Trophoblast cell (in vitro differentiated cells and primary cell): ENCODE results near the gene STARD4.

Source experiments
- DNase-seq, 2 donors: peaks; one replicate each; pipeline ENCODE4 v3.0.0-alpha.2; 2016
- H2AFZ ChIP-seq: 2 replicates; pipeline ENCODE4 v1.6.1; 2013; ENCODE audit warnings: low read length, moderate library complexity, mild to moderate bottlenecking; ENCODE audit not compliant: insufficient read depth, poor library complexity
- H2AK5ac ChIP-seq: 2 replicates; pipeline ENCODE4 v1.6.1; 2013; ENCODE audit warnings: mild to moderate bottlenecking, low read length
- H2BK120ac ChIP-seq: 2 replicates; pipeline ENCODE4 v1.6.1; 2013; ENCODE audit warnings: low read length, mild to moderate bottlenecking, moderate library complexity; ENCODE audit not compliant: insufficient read depth, poor library complexity
- H2BK12ac ChIP-seq: 2 replicates; pipeline ENCODE4 v1.6.1; 2013; ENCODE audit warnings: mild to moderate bottlenecking, low read length, moderate library complexity
- H2BK5ac ChIP-seq: 2 replicates; pipeline ENCODE4 v1.6.1; 2013; ENCODE audit warnings: low read length, low read depth, moderate library complexity, mild to moderate bottlenecking; ENCODE audit not compliant: poor library complexity
- H3K14ac ChIP-seq: 2 replicates; pipeline ENCODE4 v1.6.1; 2013; ENCODE audit warnings: mild to moderate bottlenecking, low read length
- H3K18ac ChIP-seq: 2 replicates; pipeline ENCODE4 v1.6.1; 2013; ENCODE audit warnings: mild to moderate bottlenecking, low read length
- H3K23ac ChIP-seq: 2 replicates; pipeline ENCODE4 v1.6.1; 2013; ENCODE audit warnings: low read length
- H3K27ac ChIP-seq: 2 replicates; pipeline ENCODE4 v1.5.1; 2013; ENCODE audit warnings: low read depth, mild to moderate bottlenecking, inconsistent platforms, low read length, moderate library complexity
- H3K27me3 ChIP-seq: 2 replicates; pipeline ENCODE4 v1.6.1; 2013; ENCODE audit warnings: inconsistent platforms, mild to moderate bottlenecking, low read length, moderate library complexity; ENCODE audit not compliant: insufficient read depth
- H3K36me3 ChIP-seq, 2 experiments: 1 replicate in 1 of 2; 2 replicates in 1 of 2; pipeline ENCODE4 v1.6.1; 2013; ENCODE audit warnings: low read length in 2 of 2, mild to moderate bottlenecking in 2 of 2, moderate library complexity in 1 of 2; ENCODE audit not compliant: insufficient read depth in 2 of 2, control insufficient read depth in 1 of 2
- H3K4ac ChIP-seq: 2 replicates; pipeline ENCODE4 v1.6.1; 2013; ENCODE audit warnings: low read depth, mild to moderate bottlenecking, low read length, moderate library complexity
- H3K4me1 ChIP-seq, 2 experiments: 1 replicate in 1 of 2; 2 replicates in 1 of 2; pipeline ENCODE4 v1.6.1; 2013; ENCODE audit warnings: low read length in 2 of 2, mild to moderate bottlenecking in 2 of 2, moderate library complexity in 1 of 2; ENCODE audit not compliant: insufficient read depth in 2 of 2, control insufficient read depth in 1 of 2
- H3K4me2 ChIP-seq: 2 replicates; pipeline ENCODE4 v1.6.1; 2013; ENCODE audit warnings: inconsistent platforms, mild to moderate bottlenecking, low read length, moderate library complexity
- H3K4me3 ChIP-seq: 2 replicates; pipeline ENCODE4 v1.5.1; 2013; ENCODE audit warnings: mild to moderate bottlenecking, low read depth, low read length, inconsistent platforms
- H3K79me1 ChIP-seq: one replicate; pipeline ENCODE4 v1.6.1; 2013; ENCODE audit warnings: low read length
- H3K79me2 ChIP-seq: 2 replicates; pipeline ENCODE4 v1.6.1; 2013; ENCODE audit warnings: low read length, mild to moderate bottlenecking; ENCODE audit not compliant: control insufficient read depth, insufficient read depth, poor library complexity
- H3K9ac ChIP-seq: 2 replicates; pipeline ENCODE4 v1.6.1; 2013; ENCODE audit warnings: mild to moderate bottlenecking, low read length
- H3K9me3 ChIP-seq: 2 replicates; pipeline ENCODE4 v1.6.1; 2013; ENCODE audit warnings: low read depth, mild to moderate bottlenecking, control low read depth, inconsistent platforms, low read length; ENCODE audit not compliant: insufficient read depth
- H4K12ac ChIP-seq: 2 replicates; pipeline ENCODE4 v1.6.1; 2013; ENCODE audit warnings: low read depth, mild to moderate bottlenecking, low read length, moderate library complexity
- H4K8ac ChIP-seq: 2 replicates; pipeline ENCODE4 v1.6.1; 2013; ENCODE audit warnings: low read depth, mild to moderate bottlenecking, low read length, moderate library complexity
- H4K91ac ChIP-seq: one replicate; pipeline ENCODE4 v1.6.1; 2013; ENCODE audit warnings: low read depth, mild to moderate bottlenecking, low read length, moderate library complexity
- WGBS: extraction: QIAGEN DNeasy Blood & Tissue Kit; methylation state at CpG from one replicate; pipeline ENCODE4 v1.1.7; 2013; ENCODE audit warnings: missing lambda C conversion rate; ENCODE audit not compliant: insufficient read length, insufficient coverage; ENCODE audit errors: extremely low coverage; 5-methylcytosine and 5-hydroxymethylcytosine counted together

STARD4 gene

GRCh38 chr5:111486926-111487325, 25.4 kb downstream of the STARD4 start:
- Histone ChIP-seq H3K9me3 (no peaks in the 10 kb centered on the region), H3K27me3 (no peaks in the 10 kb centered on the region), H3K9ac (no peak overlapping the region), H2AFZ (no peak overlapping the region), H3K36me3 (no peaks in the 10 kb centered on the region), H3K14ac (no peak overlapping the region), H3K79me1 (no peaks in the 10 kb centered on the region), H2BK12ac (no peak overlapping the region), H3K27ac (no peak overlapping the region), H3K18ac (no peak overlapping the region), H3K4me3 (no peak overlapping the region), H3K79me2 (no peaks in the 10 kb centered on the region), H4K91ac (no peak overlapping the region), H3K4ac (no peak overlapping the region), H3K4me1 (no peaks in the 10 kb centered on the region), H3K23ac (no peak overlapping the region), H2BK120ac (no peak overlapping the region), H2BK5ac (no peak overlapping the region), H4K12ac (no peak overlapping the region), H3K4me2 (no peak overlapping the region), H4K8ac (no peak overlapping the region), H2AK5ac (no peak overlapping the region)
- peak in 1 of 2 donors; percentile 50 for DNase-seq

DNA sequence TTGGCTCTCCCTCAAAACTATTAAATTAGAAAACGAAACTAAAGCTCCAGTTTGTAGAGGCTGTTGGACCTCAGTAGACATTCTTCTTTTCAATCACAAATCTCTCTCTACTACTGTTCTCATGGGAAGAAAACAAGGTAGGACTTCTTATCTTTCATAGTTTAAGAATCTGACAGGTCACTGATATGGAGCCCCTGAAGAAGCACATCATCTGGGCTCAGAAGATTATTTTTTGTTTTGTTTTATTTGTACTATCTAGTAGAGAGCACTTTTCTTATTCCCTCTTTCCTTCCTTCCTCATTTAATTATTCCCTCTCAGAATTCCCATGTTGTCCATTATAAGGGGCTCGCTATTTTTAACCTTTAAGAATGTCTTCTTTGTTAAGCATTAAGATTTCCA, 26.3 kb downstream of the STARD4 start:
- Histone ChIP-seq H3K79me2 (no peaks in the 10 kb centered on the region), H2AFZ (no peak overlapping the region), H2BK12ac (no peak overlapping the region), H3K9me3 (no peaks in the 10 kb centered on the region), H3K23ac (no peak overlapping the region), H3K9ac (no peak overlapping the region), H3K36me3 (no peaks in the 10 kb centered on the region), H3K4me3 (no peak overlapping the region), H2BK5ac (no peak overlapping the region), H3K4me2 (no peak overlapping the region), H2BK120ac (no peak overlapping the region), H3K14ac (no peak overlapping the region), H4K91ac (no peak overlapping the region), H3K27me3 (no peaks in the 10 kb centered on the region), H3K18ac (no peak overlapping the region), H3K27ac (no peak overlapping the region), H2AK5ac (no peak overlapping the region), H4K8ac (no peak overlapping the region), H3K4ac (no peak overlapping the region), H3K79me1 (no peaks in the 10 kb centered on the region), H3K4me1 (no peaks in the 10 kb centered on the region), H4K12ac (no peak overlapping the region)
- no peak for DNase-seq
- WGBS = no CpG with 5 or more reads among the region's 2 CpGs

- no peaks in the 10 kb centered on the region for H3K79me1 ChIP-seq
- no peaks in the 10 kb centered on the region for H3K79me2 ChIP-seq
- no peak overlapping the region for H4K91ac ChIP-seq
- no peaks in the 10 kb centered on the region for H3K27me3 ChIP-seq
- no CpG with 5 or more reads among the region's 4 CpGs for WGBS
- no peak overlapping the region for H3K27ac ChIP-seq
- no peak overlapping the region for H3K23ac ChIP-seq
- no peak overlapping the region for H4K8ac ChIP-seq
- H3K18ac ChIP-seq = no peak overlapping the region
- no peak overlapping the region for H4K12ac ChIP-seq
- peaks cover 0 to 2% of the 10 kb centered on the region in 2 experiments for H3K4me1 ChIP-seq
- H2BK5ac ChIP-seq = no peak overlapping the region
- no peak overlapping the region for H3K4me3 ChIP-seq
- no peaks in the 10 kb centered on the region for H3K36me3 ChIP-seq
- no peak overlapping the region for H3K4ac ChIP-seq
- no peak overlapping the region for H3K14ac ChIP-seq
- no peak overlapping the region for H2AFZ ChIP-seq
- no peak overlapping the region for H2AK5ac ChIP-seq
- H2BK12ac ChIP-seq = no peak overlapping the region
- no peak overlapping the region for H3K4me2 ChIP-seq
- H3K9ac ChIP-seq = no peak overlapping the region
- no peaks in the 10 kb centered on the region for H3K9me3 ChIP-seq
- H2BK120ac ChIP-seq = no peak overlapping the region
- no peak for DNase-seq
These were observed 32.0 kb downstream of the STARD4 start for GRCh38 chr5:111480346-111480745.

GRCh38 chr5:111478898-111479297, 33.4 kb downstream of the STARD4 start:
- no peak overlapping the region for H3K27ac ChIP-seq
- H2BK12ac ChIP-seq = no peak overlapping the region
- H2AFZ ChIP-seq = no peak overlapping the region
- H4K12ac ChIP-seq = no peak overlapping the region
- no CpG with 5 or more reads among the region's 2 CpGs for WGBS
- H3K9ac ChIP-seq = no peak overlapping the region
- no peaks in the 10 kb centered on the region for H3K79me1 ChIP-seq
- no peak overlapping the region for H3K4ac ChIP-seq
- H3K4me3 ChIP-seq = no peak overlapping the region
- no peak overlapping the region for H4K91ac ChIP-seq
- no peak overlapping the region for H3K18ac ChIP-seq
- no peak overlapping the region for H2BK120ac ChIP-seq
- H4K8ac ChIP-seq = no peak overlapping the region
- no peak overlapping the region for H2AK5ac ChIP-seq
- H3K79me2 ChIP-seq = no peaks in the 10 kb centered on the region
- H2BK5ac ChIP-seq = no peak overlapping the region
- peaks cover 0 to 2% of the 10 kb centered on the region in 2 experiments for H3K4me1 ChIP-seq
- DNase-seq = no peak
- no peak overlapping the region for H3K4me2 ChIP-seq
- no peak overlapping the region for H3K23ac ChIP-seq
- H3K14ac ChIP-seq = no peak overlapping the region
- no peaks in the 10 kb centered on the region for H3K9me3 ChIP-seq
- no peaks in the 10 kb centered on the region for H3K36me3 ChIP-seq
- no peaks in the 10 kb centered on the region for H3K27me3 ChIP-seq
